T-helper 17 cell (primary cell): ENCODE results near the gene TSC22D1. TPM values are rescaled to one million over a fixed set of nuclear protein-coding genes. Genes with fewer than 3 reads are reported as not detected.

ENCODE experiments used
- ATAC-seq: fragments of 150-1000 bp; cut with Tn5 transposase; 2 replicates; pipeline ENCODE4 v1.10.0; 2021; ENCODE audit warnings: mild to moderate bottlenecking, moderate library complexity
- DNase-seq, 3 donors: peaks; one replicate each; pipeline versions ENCODE4 v3.0.0 to v3.0.0-alpha.2; 2020 to 2021
- H3K9me3 ChIP-seq: one replicate; pipeline ENCODE4 v1.7.0; 2013; ENCODE audit warnings: low read length, mild to moderate bottlenecking; ENCODE audit not compliant: control insufficient read depth, poor library complexity, severe bottlenecking
- H3K27ac Mint-ChIP-seq: one replicate; pipeline ENCODE4 v1.8.0; 2022; ENCODE audit warnings: mild to moderate bottlenecking, moderate library complexity, mixed read lengths
- H3K27me3 Mint-ChIP-seq: one replicate; pipeline ENCODE4 v1.8.0; 2022; ENCODE audit warnings: mixed read lengths
- H3K36me3 Mint-ChIP-seq: one replicate; pipeline ENCODE4 v1.8.0; 2022; ENCODE audit warnings: low read depth, mixed read lengths
- H3K4me1 Mint-ChIP-seq: one replicate; pipeline ENCODE4 v1.8.0; 2022; ENCODE audit warnings: mild to moderate bottlenecking, mixed read lengths
- H3K4me3 Mint-ChIP-seq: one replicate; pipeline ENCODE4 v1.8.0; 2022; ENCODE audit warnings: mild to moderate bottlenecking, moderate library complexity, mixed read lengths
- total RNA-seq, 4 donors: library from RNA in 2 of 4; stranded (reverse) in 2 of 4; gene quantifications; one replicate each; pipeline ENCODE4 v1.2.3 and lab custom pipeline; 2022 to 2026

The TSC22D1 gene
- total RNA-seq, 2 donors from 2014 or later: 31.2 to 85.4 TPM

DNA sequence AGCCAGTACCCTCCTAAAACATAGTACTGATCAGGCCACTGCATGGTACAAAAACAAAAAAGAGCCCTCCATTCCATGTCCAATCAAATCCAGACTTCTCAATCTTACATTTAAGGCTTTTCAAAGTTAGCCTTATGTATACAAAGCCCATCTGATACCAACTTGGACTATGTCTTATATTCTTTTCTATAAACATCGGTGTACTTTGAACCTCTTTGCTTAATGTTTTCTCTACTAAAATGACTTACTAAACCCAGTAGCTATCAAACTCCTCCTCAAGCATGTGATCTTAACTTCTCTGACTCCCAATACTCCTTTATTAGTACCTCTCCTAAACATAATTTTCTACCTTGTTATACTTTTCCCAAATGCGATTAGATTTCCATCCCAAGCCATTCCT lies 14.8 kb downstream of the TSC22D1 start:
- DNase-seq (no peak), ATAC-seq (no peak)
- no peak overlapping the region for H3K27ac Mint-ChIP-seq
- H3K4me3 Mint-ChIP-seq: no peak overlapping the region
- H3K27me3 Mint-ChIP-seq: no peaks in the 10 kb centered on the region
- H3K4me1 Mint-ChIP-seq: peaks cover 8% of the 10 kb centered on the region
- no peaks in the 10 kb centered on the region for H3K9me3 ChIP-seq
- H3K36me3 Mint-ChIP-seq: peaks cover 4% of the 10 kb centered on the region

DNA sequence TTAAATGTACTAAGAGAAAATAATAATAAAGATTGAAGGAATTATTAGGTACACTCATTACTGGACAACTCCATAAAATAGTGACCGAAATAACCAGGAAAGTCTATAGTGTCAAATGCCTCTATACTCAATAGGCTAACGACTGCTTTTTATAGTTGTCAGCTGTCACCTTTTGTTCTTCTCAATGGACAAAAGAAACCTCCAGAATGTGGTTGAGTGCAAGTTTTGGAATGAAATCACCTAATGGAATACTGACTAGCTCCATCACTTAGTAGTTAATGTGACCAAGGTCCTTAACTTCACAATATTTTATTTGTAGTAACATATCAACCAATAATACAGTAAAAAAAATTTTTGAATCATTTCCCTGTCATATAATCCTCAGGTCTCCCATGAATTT lies 18.1 kb downstream of the TSC22D1 start:
- Mint-ChIP-seq H3K27ac (no peak overlapping the region), H3K4me1 (peaks cover 7% of the 10 kb centered on the region), H3K36me3 (peaks cover 2% of the 10 kb centered on the region), H3K27me3 (no peaks in the 10 kb centered on the region), H3K4me3 (no peak overlapping the region)
- no peaks in the 10 kb centered on the region for H3K9me3 ChIP-seq
- DNase-seq (no peak), ATAC-seq (no peak)

DNA sequence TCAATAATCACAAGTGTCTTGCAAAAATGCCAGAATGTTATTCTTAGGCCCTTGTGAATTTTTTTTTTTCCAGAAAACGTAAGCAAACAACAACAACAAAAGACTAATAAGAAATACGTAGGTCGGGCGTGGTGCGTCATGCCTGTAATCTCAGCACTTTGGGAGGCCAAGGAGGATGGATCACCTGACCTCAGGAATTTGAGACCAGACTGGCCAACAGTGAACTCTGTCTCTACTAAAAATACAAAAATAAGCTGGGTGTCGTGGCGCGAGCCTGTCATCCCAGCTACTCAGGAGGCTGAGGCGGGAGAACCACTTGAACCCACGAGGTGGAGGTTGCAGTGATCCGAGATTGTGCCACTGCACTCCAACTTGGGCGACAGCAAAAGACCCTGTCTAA lies 20.9 kb downstream of the TSC22D1 start:
- H3K9me3 ChIP-seq: no peaks in the 10 kb centered on the region
- no peak overlapping the region for H3K27ac Mint-ChIP-seq
- peaks cover 2% of the 10 kb centered on the region for H3K36me3 Mint-ChIP-seq
- DNase-seq (no peak), ATAC-seq (no peak)
- H3K4me3 Mint-ChIP-seq: no peak overlapping the region
- H3K4me1 Mint-ChIP-seq: peaks cover 4% of the 10 kb centered on the region
- H3K27me3 Mint-ChIP-seq: no peaks in the 10 kb centered on the region

DNA sequence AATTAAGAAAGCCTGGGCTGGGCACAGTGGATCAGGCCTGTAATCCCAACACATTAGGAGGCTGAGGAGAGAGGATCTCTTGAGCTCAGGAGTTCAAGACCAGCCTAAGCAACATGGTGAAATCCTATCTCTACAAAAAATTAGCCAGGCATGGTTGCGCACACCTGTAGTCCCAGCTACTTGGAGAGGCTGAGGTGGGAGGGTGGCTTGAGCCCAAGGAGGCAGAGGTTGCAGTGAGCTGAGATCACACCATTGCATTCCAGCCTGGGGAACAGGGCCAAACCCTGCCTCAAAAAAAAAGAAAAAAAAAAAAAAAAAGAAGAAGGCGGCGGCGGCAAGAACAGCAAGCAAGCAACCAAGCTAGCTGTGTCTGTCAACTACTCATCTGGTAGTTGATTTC lies 26.7 kb downstream of the TSC22D1 start:
- Mint-ChIP-seq H3K27ac (no peak overlapping the region), H3K27me3 (no peaks in the 10 kb centered on the region), H3K36me3 (no peaks in the 10 kb centered on the region), H3K4me3 (no peak overlapping the region), H3K4me1 (peaks cover 2% of the 10 kb centered on the region)
- ATAC-seq: no peak
- DNase-seq: no peak
- no peaks in the 10 kb centered on the region for H3K9me3 ChIP-seq

DNA sequence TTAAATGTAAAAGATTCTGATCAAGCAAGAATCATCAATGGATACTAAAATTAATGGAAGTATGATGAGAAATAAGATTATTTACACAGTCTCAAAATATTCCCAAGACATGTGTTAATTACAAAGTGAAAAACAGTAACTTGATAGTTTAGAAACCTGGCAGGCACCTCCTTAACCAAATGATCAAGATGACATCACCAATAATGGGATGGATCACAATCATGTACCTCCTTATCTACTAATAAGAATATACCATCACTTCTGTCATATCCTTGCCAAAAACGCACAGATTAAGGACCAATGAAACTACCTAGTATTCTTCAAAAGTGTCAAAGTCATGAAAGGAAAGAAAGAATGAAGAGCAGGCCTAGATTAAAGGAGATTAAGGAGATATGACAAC lies 30.0 kb downstream of the TSC22D1 start:
- no peaks in the 10 kb centered on the region for H3K4me1 Mint-ChIP-seq
- no peak overlapping the region for H3K27ac Mint-ChIP-seq
- H3K36me3 Mint-ChIP-seq: no peaks in the 10 kb centered on the region
- no peak overlapping the region for H3K4me3 Mint-ChIP-seq
- ATAC-seq (no peak), DNase-seq (no peak)
- no peaks in the 10 kb centered on the region for H3K27me3 Mint-ChIP-seq
- no peaks in the 10 kb centered on the region for H3K9me3 ChIP-seq

DNA sequence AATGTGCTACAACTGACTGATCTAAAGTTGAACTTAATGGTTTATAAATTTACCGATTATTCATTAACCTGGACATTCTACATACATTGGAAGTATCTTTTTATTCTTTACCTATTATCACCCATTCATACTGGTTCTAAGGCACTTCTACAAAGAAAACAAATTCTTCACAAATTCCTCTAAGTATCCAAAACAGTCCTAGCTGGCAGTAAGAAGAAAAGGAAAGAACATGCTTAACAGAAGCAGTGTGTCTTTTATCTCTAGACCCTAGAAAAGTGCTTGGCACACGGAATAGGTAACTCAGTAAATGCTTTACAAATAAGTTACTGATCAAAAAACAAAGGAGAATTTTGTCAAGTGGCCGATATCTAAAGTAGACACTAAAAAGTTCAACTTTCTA lies 32.8 kb downstream of the TSC22D1 start:
- H3K27ac Mint-ChIP-seq: no peak overlapping the region
- DNase-seq: no peak
- no peaks in the 10 kb centered on the region for H3K27me3 Mint-ChIP-seq
- no peak for ATAC-seq
- H3K9me3 ChIP-seq: no peaks in the 10 kb centered on the region
- H3K4me3 Mint-ChIP-seq: no peak overlapping the region
- H3K4me1 Mint-ChIP-seq: no peaks in the 10 kb centered on the region
- no peaks in the 10 kb centered on the region for H3K36me3 Mint-ChIP-seq

DNA sequence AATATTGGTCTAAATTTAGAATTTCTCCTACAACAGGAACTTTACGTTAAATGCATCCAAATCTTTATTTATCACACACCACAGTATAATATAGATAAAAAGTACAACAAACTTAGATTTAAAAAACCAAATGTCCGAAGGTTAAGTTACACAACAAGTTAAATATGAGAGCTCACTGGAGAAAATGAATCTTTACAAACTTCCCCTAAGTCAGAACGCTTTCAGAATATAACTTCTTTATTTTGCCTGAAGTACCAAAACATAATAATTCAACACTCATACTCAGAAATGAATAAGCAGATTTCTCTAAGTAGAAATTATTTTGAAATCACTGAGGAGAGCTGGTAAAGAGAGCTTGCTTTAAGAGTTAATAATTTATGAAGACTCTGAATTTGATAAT lies 33.8 kb downstream of the TSC22D1 start:
- H3K36me3 Mint-ChIP-seq: no peaks in the 10 kb centered on the region
- no peaks in the 10 kb centered on the region for H3K9me3 ChIP-seq
- no peak overlapping the region for H3K4me3 Mint-ChIP-seq
- H3K4me1 Mint-ChIP-seq: no peaks in the 10 kb centered on the region
- DNase-seq (no peak), ATAC-seq (no peak)
- H3K27me3 Mint-ChIP-seq: no peaks in the 10 kb centered on the region
- H3K27ac Mint-ChIP-seq: no peak overlapping the region

DNA sequence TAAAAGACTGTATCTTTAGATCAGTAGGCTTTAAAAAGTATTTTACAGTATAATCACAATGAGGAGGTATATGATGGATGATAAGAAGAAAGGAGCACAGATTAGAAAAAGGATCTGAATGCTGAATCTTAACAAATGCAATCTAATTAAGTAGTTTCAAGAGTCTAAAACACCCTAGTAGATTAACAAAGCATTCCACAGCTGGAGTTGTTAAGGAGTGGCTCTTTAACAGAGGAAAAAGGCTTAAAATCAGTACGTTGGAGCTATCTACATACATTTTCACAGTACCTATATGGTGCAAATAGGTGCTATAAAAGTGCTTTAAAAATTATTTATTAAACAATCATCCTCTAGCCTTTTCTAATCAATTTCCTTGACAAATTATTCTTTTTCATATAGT lies 34.5 kb downstream of the TSC22D1 start:
- ATAC-seq (no peak), DNase-seq (no peak)
- H3K36me3 Mint-ChIP-seq: no peaks in the 10 kb centered on the region
- H3K27ac Mint-ChIP-seq: no peak overlapping the region
- no peaks in the 10 kb centered on the region for H3K9me3 ChIP-seq
- peaks cover under 1% of the 10 kb centered on the region for H3K4me1 Mint-ChIP-seq
- H3K27me3 Mint-ChIP-seq: no peaks in the 10 kb centered on the region
- H3K4me3 Mint-ChIP-seq: no peak overlapping the region

DNA sequence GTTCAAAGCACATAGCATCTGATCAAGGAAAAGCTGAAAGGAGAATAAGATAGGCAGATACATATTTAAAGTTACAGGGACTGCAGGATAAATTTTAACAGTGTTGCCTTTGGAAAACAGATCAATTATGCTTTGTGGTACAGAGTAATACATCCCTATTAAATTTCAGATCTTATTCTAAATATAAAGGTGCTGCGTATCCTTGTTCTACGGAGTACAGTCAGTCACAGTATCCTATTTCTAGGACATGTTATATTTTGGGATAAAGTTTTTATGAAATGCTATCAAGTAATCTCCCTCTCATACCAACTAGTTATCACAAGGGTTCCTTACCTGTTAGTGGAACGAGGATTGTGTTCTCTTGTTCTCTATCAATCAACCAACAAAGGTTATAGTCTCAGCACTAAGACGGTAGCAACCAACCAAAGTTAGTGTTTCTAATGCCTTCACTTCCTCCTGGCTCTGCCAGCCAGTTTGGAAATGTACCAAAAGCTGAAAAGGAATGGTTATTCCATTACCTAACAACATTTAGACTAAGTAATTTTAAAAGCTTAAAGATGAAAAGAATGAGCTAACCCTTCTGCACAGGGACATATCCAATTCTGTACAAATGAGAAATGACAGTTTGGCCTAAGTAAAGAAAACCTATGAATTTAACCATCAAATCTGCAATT lies 35.2 kb downstream of the TSC22D1 start:
- Mint-ChIP-seq H3K27me3 (no peaks in the 10 kb centered on the region), H3K4me1 (peaks cover 2% of the 10 kb centered on the region)
- no peak for ATAC-seq

DNA sequence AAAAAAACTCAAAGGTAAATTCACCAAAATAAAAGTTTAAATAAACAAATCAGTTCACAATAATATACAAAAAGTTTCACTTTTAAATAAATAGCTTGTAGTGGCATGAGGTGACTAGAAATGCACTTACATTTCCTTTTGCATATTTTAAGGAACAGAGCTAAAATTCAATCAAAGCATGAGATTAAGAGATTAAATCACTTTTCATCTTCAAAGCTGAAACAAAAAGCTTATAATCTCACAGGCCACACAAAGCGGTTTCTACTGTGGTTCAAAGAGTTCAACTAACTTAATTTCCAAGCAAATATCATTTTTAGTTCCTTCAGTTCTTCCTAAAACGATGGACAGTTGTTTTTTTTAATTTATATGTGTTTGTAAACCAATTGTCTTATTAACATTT lies 38.9 kb downstream of the TSC22D1 start:
- H3K27ac Mint-ChIP-seq: no peak overlapping the region
- peaks cover 4% of the 10 kb centered on the region for H3K4me1 Mint-ChIP-seq
- H3K9me3 ChIP-seq: no peaks in the 10 kb centered on the region
- H3K36me3 Mint-ChIP-seq: no peaks in the 10 kb centered on the region
- DNase-seq: no peak
- no peak for ATAC-seq
- H3K27me3 Mint-ChIP-seq: no peaks in the 10 kb centered on the region
- no peak overlapping the region for H3K4me3 Mint-ChIP-seq

More for the DNA sequence above, 35.2 kb downstream of the TSC22D1 start:
- Mint-ChIP-seq H3K4me3 (no peak overlapping the region), H3K36me3 (no peaks in the 10 kb centered on the region), H3K27ac (no peak overlapping the region)
- no peak for DNase-seq
- no peaks in the 10 kb centered on the region for H3K9me3 ChIP-seq

DNA sequence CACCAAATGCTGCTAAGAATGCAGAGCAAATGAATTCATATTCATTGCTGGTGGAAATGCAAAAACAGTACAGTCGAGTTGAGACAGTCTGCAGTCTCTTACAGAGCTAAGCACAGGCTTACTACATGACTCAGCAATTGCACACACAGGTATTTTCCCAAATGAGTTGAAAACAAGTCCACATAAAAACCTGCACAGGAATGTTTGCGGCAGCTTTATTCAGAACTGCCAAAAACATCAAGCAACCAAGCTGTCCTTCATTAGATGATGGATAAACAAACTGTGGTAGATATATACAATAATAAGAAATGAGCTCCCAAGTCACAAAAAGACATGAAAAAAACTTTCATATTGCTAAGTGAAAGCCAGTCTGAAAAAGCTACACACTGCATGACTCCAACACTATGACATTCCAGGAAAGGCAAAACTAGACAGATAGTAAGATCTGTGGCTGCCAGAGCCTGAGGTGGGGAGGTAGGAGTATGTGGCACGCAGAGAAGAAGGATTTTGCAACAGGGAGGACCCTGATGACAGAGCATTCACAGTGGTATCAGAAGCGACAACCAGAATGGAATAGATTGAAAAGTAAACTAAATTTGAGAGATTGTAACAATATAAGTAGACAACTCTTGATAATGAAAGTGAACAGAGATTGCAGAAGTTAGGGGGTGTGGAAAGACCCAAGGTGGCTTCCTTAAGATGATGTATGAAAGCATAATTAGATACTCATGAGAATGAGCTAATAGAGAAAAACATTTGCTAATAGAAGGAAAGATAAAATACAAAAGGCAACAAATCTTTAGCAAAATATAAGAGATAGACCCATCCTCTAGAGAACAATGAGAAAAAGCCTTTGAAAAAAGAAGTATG lies 52.7 kb downstream of the TSC22D1 start:
- DNase-seq (no peak), ATAC-seq (no peak)
- Mint-ChIP-seq H3K4me1 (peaks cover 2% of the 10 kb centered on the region), H3K27ac (no peak overlapping the region), H3K27me3 (no peaks in the 10 kb centered on the region), H3K36me3 (peaks cover 2% of the 10 kb centered on the region), H3K4me3 (no peak overlapping the region)
- no peaks in the 10 kb centered on the region for H3K9me3 ChIP-seq

DNA sequence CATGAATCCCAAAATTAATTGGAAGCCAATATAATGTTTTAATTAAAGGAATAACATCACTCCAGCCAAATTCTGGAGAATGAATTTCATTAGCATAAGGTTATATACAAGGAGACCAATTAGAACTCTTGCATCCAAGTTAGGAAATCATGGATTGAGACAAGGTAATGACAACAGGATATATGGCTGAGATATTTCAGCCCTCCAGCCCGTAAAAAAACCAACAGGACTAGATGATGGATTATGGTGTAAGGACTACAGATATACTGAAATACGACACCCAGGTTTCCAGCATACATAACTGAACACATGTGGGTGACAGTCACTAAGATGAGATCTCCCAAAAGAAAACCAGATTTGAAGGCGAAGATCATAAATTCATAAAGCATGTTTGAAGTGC lies 56.5 kb downstream of the TSC22D1 start:
- Mint-ChIP-seq H3K4me1 (peaks cover 5% of the 10 kb centered on the region), H3K4me3 (no peak overlapping the region), H3K27ac (no peak overlapping the region), H3K36me3 (peaks cover 2% of the 10 kb centered on the region), H3K27me3 (no peaks in the 10 kb centered on the region)
- no peaks in the 10 kb centered on the region for H3K9me3 ChIP-seq
- DNase-seq (no peak), ATAC-seq (no peak)

DNA sequence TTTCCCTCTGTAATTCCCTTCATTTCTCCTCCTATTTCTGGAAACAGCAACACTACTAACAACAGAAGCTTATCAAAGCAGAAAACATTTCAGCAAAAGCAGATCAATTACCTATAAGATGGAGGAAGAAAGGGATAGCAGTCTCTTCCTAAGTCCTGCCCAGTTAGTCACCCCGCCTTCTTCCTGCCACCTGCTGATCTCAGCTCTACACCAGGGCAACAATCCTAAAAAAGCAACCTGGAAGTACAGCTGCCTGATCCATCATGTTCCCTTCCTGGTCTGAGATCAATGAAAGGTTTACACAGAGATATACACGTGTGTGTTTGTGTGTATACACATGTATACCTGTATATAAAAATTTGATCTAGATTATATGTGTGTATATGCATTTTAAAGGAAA lies 59.4 kb downstream of the TSC22D1 start:
- H3K9me3 ChIP-seq: no peaks in the 10 kb centered on the region
- H3K36me3 Mint-ChIP-seq: peaks cover 4% of the 10 kb centered on the region
- no peak for ATAC-seq
- no peaks in the 10 kb centered on the region for H3K27me3 Mint-ChIP-seq
- no peak overlapping the region for H3K4me3 Mint-ChIP-seq
- H3K27ac Mint-ChIP-seq: no peak overlapping the region
- H3K4me1 Mint-ChIP-seq: peaks cover 9% of the 10 kb centered on the region
- no peak for DNase-seq

DNA sequence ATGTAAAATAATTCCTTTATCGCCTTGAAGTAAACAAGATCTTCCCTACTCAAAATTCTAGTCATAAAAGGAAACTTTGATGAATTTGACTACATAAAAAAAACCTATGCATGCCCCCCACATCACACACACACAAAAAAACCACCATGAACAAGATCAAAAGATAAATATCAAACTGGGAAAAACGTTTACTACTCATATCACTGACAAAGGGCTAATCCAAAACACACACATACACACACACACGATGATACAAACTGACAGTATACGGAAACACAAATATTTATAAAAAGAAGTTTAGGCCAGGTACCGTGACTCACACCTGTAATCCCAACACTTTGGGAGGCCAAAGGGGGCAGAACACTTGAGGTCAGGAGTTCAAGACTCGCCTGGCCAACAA lies 61.9 kb downstream of the TSC22D1 start:
- DNase-seq: no peak

More for the DNA sequence above, 61.9 kb downstream of the TSC22D1 start:
- Mint-ChIP-seq H3K27ac (no peak overlapping the region), H3K4me1 (peaks cover 9% of the 10 kb centered on the region), H3K27me3 (no peaks in the 10 kb centered on the region), H3K36me3 (peaks cover 2% of the 10 kb centered on the region), H3K4me3 (no peak overlapping the region)
- H3K9me3 ChIP-seq: no peaks in the 10 kb centered on the region
- no peak for ATAC-seq
